GM12878 (cell line): Measurements from ENCODE around the gene MPPED1. TPM values are rescaled to one million over a fixed set of nuclear protein-coding genes. Genes with fewer than 3 reads are reported as not detected.

Experiments used
- ATAC-seq: fragments of 200-7000 bp; cut with Tn5 transposase; 3 replicates; pipeline ENCODE4 v1.9.1; 2020; ENCODE audit warnings: mild to moderate bottlenecking, moderate library complexity
- BruUV-seq: library from RNA; stranded (reverse); fragments of 400-500 nt; replicated peaks from 2 replicates; lab custom pipeline; 2021; lab: Mats Ljungman, UMichigan
- CTCF ChIA-PET: fragments of 300-600 bp; sonication (Branson Sonifier 250); formaldehyde crosslinking; extraction: SDS; loops from one replicate; lab custom pipeline; 2021; ENCODE audit warnings: inconsistent platforms; lab: Yijun Ruan, JAX
- POLR2A ChIA-PET: fragments of 350-600 bp; formaldehyde crosslinking; extraction: SDS; loops from one replicate; lab custom pipeline; 2021; ENCODE audit warnings: inconsistent platforms; lab: Charles Lee
- RAD21 ChIA-PET: fragments of 300-600 bp; sonication (Branson Sonifier 250); formaldehyde crosslinking; loops from one replicate; lab custom pipeline; 2023; ENCODE audit warnings: antibody characterized with exemption; ENCODE audit not compliant: unreplicated experiment; lab: Charles Lee
- SMC1A ChIA-PET: fragments of 300-600 bp; sonication (Branson Sonifier 250); formaldehyde crosslinking; loops from one replicate; lab custom pipeline; 2023; ENCODE audit not compliant: unreplicated experiment, uncharacterized antibody; lab: Charles Lee
- DNase-seq: peaks from one replicate; pipeline ENCODE4 v3.0.0-alpha.2; 2011; ENCODE audit warnings: low read depth, low spot score
- FAIRE-seq: peaks from 3 replicates; lab custom pipeline; 2011; peaks lifted over from hg19 to GRCh38; lab: Jason Lieb, UNC
- H2AFZ ChIP-seq: 2 replicates; pipeline ENCODE4 v1.6.0; 2011; ENCODE audit warnings: low read depth, low read length, control low read depth; ENCODE audit not compliant: control insufficient read depth
- H3K27ac ChIP-seq: 2 replicates; pipeline ENCODE4 v1.5.1; 2011; ENCODE audit warnings: control low read depth; ENCODE audit not compliant: control insufficient read depth, insufficient read depth
- H3K27me3 ChIP-seq, 2 experiments: replicated peaks in 1 of 2; 2 replicates each; pipeline versions ENCODE4 v1.6.0 to v1.6.1; 2011; ENCODE audit warnings: low read length in 1 of 2; ENCODE audit not compliant: control insufficient read depth in 2 of 2, insufficient read depth in 2 of 2
- H3K36me3 ChIP-seq, 2 experiments: 2 replicates each; pipeline ENCODE4 v1.5.1; 2011; ENCODE audit warnings: low read length in 1 of 2; ENCODE audit not compliant: control insufficient read depth in 2 of 2, insufficient read depth in 2 of 2
- H3K4me1 ChIP-seq: 2 replicates; pipeline ENCODE4 v1.6.1; 2011; ENCODE audit warnings: mild to moderate bottlenecking, low read length, moderate library complexity, mixed read lengths; ENCODE audit not compliant: control insufficient read depth, insufficient read depth
- H3K4me2 ChIP-seq: 2 replicates; pipeline ENCODE4 v1.6.0; 2011; ENCODE audit warnings: control low read depth; ENCODE audit not compliant: control insufficient read depth, insufficient read depth
- H3K4me3 ChIP-seq: fragments of 200-600 bp; sonication (generic); 2 replicates; pipeline ENCODE4 v1.5.1; 2016
- H3K79me2 ChIP-seq: 2 replicates; pipeline ENCODE4 v1.6.0; 2011; ENCODE audit warnings: low read length; ENCODE audit not compliant: control insufficient read depth, insufficient read depth
- H3K9ac ChIP-seq: 2 replicates; pipeline ENCODE4 v1.8.0; 2011; ENCODE audit warnings: low read length, control low read depth, mixed read lengths; ENCODE audit not compliant: control insufficient read depth, insufficient read depth
- H3K9me3 ChIP-seq: replicated peaks from 3 replicates; pipeline ENCODE4 v1.5.1; 2011; ENCODE audit warnings: mild to moderate bottlenecking, low read length; ENCODE audit not compliant: control insufficient read depth, insufficient read depth
- H4K20me1 ChIP-seq: 2 replicates; pipeline ENCODE4 v1.6.0; 2011; ENCODE audit not compliant: control insufficient read depth, insufficient read depth
- CBX3 ChIP-seq: fragments of 200-600 bp; sonication (generic); IDR thresholded peaks from 2 replicates; pipeline ENCODE4 v1.6.1; 2016; ENCODE audit warnings: low read depth, borderline replicate concordance
- ELK1 ChIP-seq: IDR thresholded peaks from 2 replicates; pipeline ENCODE4 v1.6.1; 2012; ENCODE audit warnings: low read depth, low read length, improper control_type of control experiment
- ESRRA ChIP-seq: IDR thresholded peaks from 2 replicates; pipeline ENCODE4 v1.6.1; 2012; ENCODE audit warnings: mild to moderate bottlenecking, low read length, improper control_type of control experiment
- HCFC1 ChIP-seq: fragments of 150-350 bp; IDR thresholded peaks from 2 replicates; pipeline ENCODE4 v1.6.1; 2014; ENCODE audit warnings: low read length
- HDAC2 ChIP-seq: fragments of 200-600 bp; sonication (generic); IDR thresholded peaks from 2 replicates; pipeline ENCODE4 v1.6.1; 2017
- KDM1A ChIP-seq: fragments of 200-600 bp; sonication (generic); IDR thresholded peaks from 2 replicates; pipeline ENCODE4 v1.6.1; 2016; ENCODE audit warnings: borderline replicate concordance
- MXI1 ChIP-seq: fragments of 150-350 bp; IDR thresholded peaks from 2 replicates; pipeline ENCODE4 v1.6.1; 2011; ENCODE audit warnings: low read depth, mild to moderate bottlenecking, inconsistent platforms, low read length, improper control_type of control experiment
- PBX3 ChIP-seq: IDR thresholded peaks from 2 replicates; pipeline ENCODE4 v1.6.1; 2011; ENCODE audit warnings: mild to moderate bottlenecking, low read depth, low read length, moderate library complexity; ENCODE audit not compliant: insufficient replicate concordance
- RB1 ChIP-seq: fragments of 450-650 bp; formaldehyde crosslinking; IDR thresholded peaks from 2 replicates; pipeline ENCODE4 v1.6.1; 2017; ENCODE audit warnings: mild to moderate bottlenecking, borderline replicate concordance
- SIX5 ChIP-seq: IDR thresholded peaks from 2 replicates; pipeline ENCODE4 v1.6.1; 2011; ENCODE audit warnings: mild to moderate bottlenecking, low read depth, low read length, moderate library complexity; ENCODE audit not compliant: severe bottlenecking
- SRF ChIP-seq, 2 experiments: IDR thresholded peaks; 2 replicates each; pipeline ENCODE4 v1.6.1; 2011; ENCODE audit warnings: low read depth in 2 of 2, low read length in 2 of 2, mild to moderate bottlenecking in 1 of 2, moderate library complexity in 1 of 2
- ZBTB11 ChIP-seq: fragments of 450-650 bp; formaldehyde crosslinking; IDR thresholded peaks from 2 replicates; pipeline ENCODE4 v1.5.0; 2022; ENCODE audit warnings: mild to moderate bottlenecking, missing genetic modification characterization
- WGBS: methylation state at CpG from one replicate; pipeline ENCODE4 v1.1.6; 2016; ENCODE audit warnings: low lambda C conversion rate; ENCODE audit not compliant: insufficient replicate concordance, insufficient coverage; ENCODE audit errors: missing lambda C conversion rate; 5-methylcytosine and 5-hydroxymethylcytosine counted together
- in situ Hi-C: fragments of 300-500 bp; cut with MboI; formaldehyde crosslinking; loops from 9 replicates; pipeline ENCODE4 v1.14.3; 2018; ENCODE audit warnings: mixed read lengths
- intact Hi-C: fragments of 100-400 bp; cut with micrococcal nuclease; formaldehyde crosslinking; loops from one replicate; pipeline ENCODE4 v1.14.2; 2022; ENCODE audit not compliant: unreplicated experiment
- polyA plus RNA-seq, 11 experiments: library from polyadenylated mRNA; depleted of rRNA in 4 of 11; unstranded in 6 of 11; stranded (reverse) in 5 of 11; fragments of >200 nt; fragmentation: Nextera tagmentation in 4 of 11; fragmentation: Illumina TruSeq in 1 of 11; extraction: Ambion mirVana in 4 of 11; extraction: Trizol in 1 of 11; gene quantifications; 1 replicate in 1 of 11; 2 replicates in 10 of 11; pipeline versions ENCODE4 v1.2.1 to v1.2.3, GENCODE V29; 2011 to 2016; ENCODE audit warnings: inconsistent platforms in 2 of 11, missing spikeins in 2 of 11, low read depth in 1 of 11
- total RNA-seq, 4 experiments: library from RNA; depleted of rRNA in 3 of 4; stranded (reverse); fragments of >200 nt in 3 of 4; fragmentation: Illumina TruSeq in 1 of 4; extraction: Trizol in 1 of 4; gene quantifications; 2 replicates each; pipeline versions ENCODE4 v1.2.1 to v1.2.3, GENCODE V29; 2013 to 2021

MPPED1 gene
- total and polyA plus RNA-seq, 10 of the 15 experiments (the other 5 are each of a cell fraction or from before 2014, with no cell fraction given) = 0.11 TPM; not detected in 9

- TF ChIP-seq PBX3 = no peak
Observed at GRCh38 chr22:43502306-43502874, 90.6 kb downstream of the MPPED1 start (continued).

GRCh38 chr22:43504068-43504467 lies 92.3 kb downstream of the MPPED1 start:
- SMC1A ChIA-PET = no interaction called here
- FAIRE-seq (no peak), ATAC-seq (no peak), DNase-seq (no peak)
- WGBS = 55% methylated on average over 3 of the region's 3 CpGs
- H3K27ac ChIP-seq = no peak overlapping the region
- no peaks in the 10 kb centered on the region for H4K20me1 ChIP-seq
- POLR2A ChIA-PET = no interaction called here
- in situ Hi-C loops (no loop called here), intact Hi-C loops (no loop called here)
- H3K9me3 ChIP-seq = no peaks in the 10 kb centered on the region
- no TSS peak for BruUV-seq
- H3K36me3 ChIP-seq = no peaks in the 10 kb centered on the region
- H3K4me1 ChIP-seq = no peaks in the 10 kb centered on the region
- TF ChIP-seq RB1 (no peak), CBX3 (no peak), HCFC1 (no peak), SRF (IDR thresholded peaks at IDR 0.05; ENCODE audit: low read depth in 2 of 2, low read length in 2 of 2) (no peak), KDM1A (no peak), HDAC2 (no peak), MXI1 (no peak), SIX5 (no peak), ELK1 (no peak), ESRRA (no peak), ZBTB11 (CRISPR knock-in tag) (no peak)
- no peak overlapping the region for H2AFZ ChIP-seq
- H3K4me3 ChIP-seq = no peak overlapping the region
- H3K4me2 ChIP-seq = no peak overlapping the region
- H3K27me3 ChIP-seq = no peaks in the 10 kb centered on the region; a peak in 1 of 4 replicates
- no peak overlapping the region for H3K9ac ChIP-seq
- RAD21 ChIA-PET = no interaction called here
- CTCF ChIA-PET = no interaction called here
- no peaks in the 10 kb centered on the region for H3K79me2 ChIP-seq
